ENCODE results near the gene GALNT10.

The GALNT10 gene

GRCh38 chr5:154342963-154343362 is 152.4 kb downstream of the GALNT10 start:
- DNase-seq, result no peak

GRCh38 chr5:154344461-154344860 is 153.9 kb downstream of the GALNT10 start:
- H3K27ac ChIP-seq (ENCODE audit: insufficient read depth, low read length, poor library complexity, severe bottlenecking), result no peak overlapping the region

More at GRCh38 chr5:154342963-154343362, 152.4 kb downstream of the GALNT10 start:
- H3K4me1 ChIP-seq (ENCODE audit: control insufficient read depth, insufficient read depth, low read length, poor library complexity, severe bottlenecking), result no peaks in the 10 kb centered on the region
- no peaks in the 10 kb centered on the region for H3K36me3 ChIP-seq (ENCODE audit: control insufficient read depth, insufficient read depth, low read length)
- no peak overlapping the region for H3K4me3 ChIP-seq (ENCODE audit: insufficient read depth, low read depth, low read length, poor library complexity, severe bottlenecking)
- no peaks in the 10 kb centered on the region for H3K27me3 ChIP-seq (replicated peaks; ENCODE audit: control insufficient read depth, insufficient read depth, low read length, poor library complexity, severe bottlenecking)
- no peak overlapping the region for H3K27ac ChIP-seq (ENCODE audit: insufficient read depth, low read length, poor library complexity, severe bottlenecking)
- no peaks in the 10 kb centered on the region for H3K9me3 ChIP-seq (ENCODE audit: control insufficient read depth, low read length)

DNA sequence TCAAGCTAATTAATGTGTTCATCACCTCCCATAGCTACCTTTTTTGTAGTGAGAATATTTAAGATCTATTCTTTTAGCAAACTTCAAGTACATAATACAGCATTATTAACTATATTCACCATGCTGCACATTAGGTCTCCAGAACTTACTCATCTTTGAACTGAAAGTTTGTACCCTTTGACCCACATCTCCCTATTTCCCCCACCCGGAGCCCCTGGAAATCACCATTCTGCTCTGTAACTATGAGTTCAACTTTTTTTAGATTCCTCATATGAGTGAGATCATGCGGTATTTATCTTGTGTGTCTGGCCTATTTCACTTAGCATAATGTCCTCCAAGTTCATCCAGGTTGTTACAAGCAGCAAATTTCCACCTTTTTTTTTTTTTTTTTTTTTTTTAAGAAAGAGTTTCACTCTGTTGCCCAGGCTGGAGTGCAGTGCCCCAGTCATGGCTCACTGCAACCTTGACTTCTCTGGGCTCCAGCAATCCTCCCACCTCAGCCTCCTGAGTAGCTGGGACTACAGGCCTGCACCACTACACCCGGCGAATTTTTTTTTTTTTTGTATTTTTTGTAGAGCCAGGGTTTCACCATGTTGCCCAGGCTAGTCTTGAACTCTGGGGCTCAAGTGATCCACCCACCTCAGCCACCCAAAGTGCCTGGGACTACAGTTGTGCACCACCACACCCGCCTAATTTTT is 154.9 kb downstream of the GALNT10 start:
- DNase-seq, result no peak
- Histone ChIP-seq H3K9me3 (ENCODE audit: control insufficient read depth, low read length) (no peaks in the 10 kb centered on the region), H3K27me3 (replicated peaks; ENCODE audit: control insufficient read depth, insufficient read depth, low read length, poor library complexity, severe bottlenecking) (no peaks in the 10 kb centered on the region), H3K36me3 (ENCODE audit: control insufficient read depth, insufficient read depth, low read length) (peaks cover under 1% of the 10 kb centered on the region), H3K4me1 (ENCODE audit: control insufficient read depth, insufficient read depth, low read length, poor library complexity, severe bottlenecking) (no peaks in the 10 kb centered on the region), H3K27ac (ENCODE audit: insufficient read depth, low read length, poor library complexity, severe bottlenecking) (no peak overlapping the region), H3K4me3 (ENCODE audit: insufficient read depth, low read depth, low read length, poor library complexity, severe bottlenecking) (no peak overlapping the region)

More at GRCh38 chr5:154344461-154344860, 153.9 kb downstream of the GALNT10 start:
- no peaks in the 10 kb centered on the region for H3K36me3 ChIP-seq (ENCODE audit: control insufficient read depth, insufficient read depth, low read length)
- no peak overlapping the region for H3K4me3 ChIP-seq (ENCODE audit: insufficient read depth, low read depth, low read length, poor library complexity, severe bottlenecking)
- H3K27me3 ChIP-seq (replicated peaks; ENCODE audit: control insufficient read depth, insufficient read depth, low read length, poor library complexity, severe bottlenecking), result no peaks in the 10 kb centered on the region
- H3K4me1 ChIP-seq (ENCODE audit: control insufficient read depth, insufficient read depth, low read length, poor library complexity, severe bottlenecking), result no peaks in the 10 kb centered on the region
- no peaks in the 10 kb centered on the region for H3K9me3 ChIP-seq (ENCODE audit: control insufficient read depth, low read length)
- DNase-seq, result no peak

- no peak overlapping the region for H3K4me3 ChIP-seq (ENCODE audit: insufficient read depth, low read depth, low read length, poor library complexity, severe bottlenecking)
- no peak for DNase-seq
Measured at GRCh38 chr5:154346427-154346826, 155.9 kb downstream of the GALNT10 start.

GRCh38 chr5:154349626-154350264 is 159.2 kb downstream of the GALNT10 start:
- H3K4me1 ChIP-seq (ENCODE audit: control insufficient read depth, insufficient read depth, low read length, poor library complexity, severe bottlenecking), result no peaks in the 10 kb centered on the region
- H3K27me3 ChIP-seq (replicated peaks; ENCODE audit: control insufficient read depth, insufficient read depth, low read length, poor library complexity, severe bottlenecking), result no peaks in the 10 kb centered on the region
- DNase-seq, result no peak

More at GRCh38 chr5:154346427-154346826, 155.9 kb downstream of the GALNT10 start:
- Histone ChIP-seq H3K9me3 (ENCODE audit: control insufficient read depth, low read length) (no peaks in the 10 kb centered on the region), H3K27me3 (replicated peaks; ENCODE audit: control insufficient read depth, insufficient read depth, low read length, poor library complexity, severe bottlenecking) (no peaks in the 10 kb centered on the region), H3K36me3 (ENCODE audit: control insufficient read depth, insufficient read depth, low read length) (peaks cover 5% of the 10 kb centered on the region), H3K4me1 (ENCODE audit: control insufficient read depth, insufficient read depth, low read length, poor library complexity, severe bottlenecking) (no peaks in the 10 kb centered on the region), H3K27ac (ENCODE audit: insufficient read depth, low read length, poor library complexity, severe bottlenecking) (no peak overlapping the region)

GRCh38 chr5:154351141-154351540 is 160.6 kb downstream of the GALNT10 start:
- Histone ChIP-seq H3K27me3 (replicated peaks; ENCODE audit: control insufficient read depth, insufficient read depth, low read length, poor library complexity, severe bottlenecking) (no peaks in the 10 kb centered on the region), H3K9me3 (ENCODE audit: control insufficient read depth, low read length) (no peaks in the 10 kb centered on the region)

More at GRCh38 chr5:154349626-154350264, 159.2 kb downstream of the GALNT10 start:
- Histone ChIP-seq H3K36me3 (ENCODE audit: control insufficient read depth, insufficient read depth, low read length) (peaks cover 5% of the 10 kb centered on the region), H3K9me3 (ENCODE audit: control insufficient read depth, low read length) (no peaks in the 10 kb centered on the region), H3K27ac (ENCODE audit: insufficient read depth, low read length, poor library complexity, severe bottlenecking) (no peak overlapping the region), H3K4me3 (ENCODE audit: insufficient read depth, low read depth, low read length, poor library complexity, severe bottlenecking) (no peak overlapping the region)

DNA sequence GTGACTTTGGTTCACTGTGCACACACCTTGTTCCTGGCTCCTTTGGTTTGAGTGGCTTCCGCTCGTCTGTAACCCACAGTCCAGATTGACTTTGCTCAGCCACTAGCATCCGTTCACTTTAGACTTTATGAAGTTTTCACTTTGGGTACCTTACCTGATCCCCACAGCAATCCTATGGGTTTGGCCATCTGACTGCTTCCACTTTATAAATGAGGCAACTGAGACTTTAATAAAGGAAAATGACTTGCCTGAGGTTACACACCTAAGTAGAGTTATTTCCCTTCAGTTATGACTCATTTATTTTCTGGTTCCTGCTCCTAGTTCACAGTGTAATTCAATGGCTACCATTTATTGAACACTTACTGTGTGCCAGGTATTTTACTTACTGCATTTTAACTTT is 161.0 kb downstream of the GALNT10 start:
- H3K27ac ChIP-seq (ENCODE audit: insufficient read depth, low read length, poor library complexity, severe bottlenecking), result no peak overlapping the region
- H3K9me3 ChIP-seq (ENCODE audit: control insufficient read depth, low read length), result no peaks in the 10 kb centered on the region
- H3K27me3 ChIP-seq (replicated peaks; ENCODE audit: control insufficient read depth, insufficient read depth, low read length, poor library complexity, severe bottlenecking), result no peaks in the 10 kb centered on the region
- peaks cover 5% of the 10 kb centered on the region for H3K36me3 ChIP-seq (ENCODE audit: control insufficient read depth, insufficient read depth, low read length)
- H3K4me3 ChIP-seq (ENCODE audit: insufficient read depth, low read depth, low read length, poor library complexity, severe bottlenecking), result no peak overlapping the region
- no peaks in the 10 kb centered on the region for H3K4me1 ChIP-seq (ENCODE audit: control insufficient read depth, insufficient read depth, low read length, poor library complexity, severe bottlenecking)
- DNase-seq, result no peak

More at GRCh38 chr5:154351141-154351540, 160.6 kb downstream of the GALNT10 start:
- DNase-seq, result no peak
- no peak overlapping the region for H3K27ac ChIP-seq (ENCODE audit: insufficient read depth, low read length, poor library complexity, severe bottlenecking)
- no peaks in the 10 kb centered on the region for H3K4me1 ChIP-seq (ENCODE audit: control insufficient read depth, insufficient read depth, low read length, poor library complexity, severe bottlenecking)
- H3K4me3 ChIP-seq (ENCODE audit: insufficient read depth, low read depth, low read length, poor library complexity, severe bottlenecking), result no peak overlapping the region
- H3K36me3 ChIP-seq (ENCODE audit: control insufficient read depth, insufficient read depth, low read length), result peaks cover 5% of the 10 kb centered on the region

DNA sequence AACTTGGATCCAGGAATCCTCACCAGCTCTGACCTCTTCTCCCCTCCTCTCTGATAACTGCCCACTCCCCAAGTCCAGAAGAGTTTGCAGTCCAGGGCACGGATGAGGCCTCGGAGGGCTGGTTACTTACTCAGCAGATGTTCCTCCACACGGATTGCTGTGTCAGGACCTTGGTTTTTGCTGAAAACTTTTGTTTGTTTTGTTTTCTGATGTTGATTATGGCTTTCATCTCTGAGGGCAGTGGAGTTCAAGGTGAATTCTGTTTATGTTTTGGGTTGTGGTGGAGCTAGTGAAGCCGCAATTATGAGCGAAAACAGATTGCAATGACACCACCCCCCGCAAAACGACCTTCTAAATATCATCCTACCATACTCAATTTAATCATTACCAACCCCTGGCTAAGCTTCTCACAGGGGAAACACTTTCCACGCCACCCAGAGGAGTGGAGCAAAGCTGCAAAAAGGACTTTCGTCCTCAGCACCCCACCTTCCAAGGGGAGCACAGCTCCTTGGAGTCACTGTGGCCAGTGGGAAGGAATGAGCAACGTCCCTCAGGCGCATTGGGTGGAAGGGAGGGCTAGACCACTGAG is 162.5 kb downstream of the GALNT10 start:
- no peaks in the 10 kb centered on the region for H3K27me3 ChIP-seq (replicated peaks; ENCODE audit: control insufficient read depth, insufficient read depth, low read length, poor library complexity, severe bottlenecking)
- no peaks in the 10 kb centered on the region for H3K9me3 ChIP-seq (ENCODE audit: control insufficient read depth, low read length)
- H3K4me1 ChIP-seq (ENCODE audit: control insufficient read depth, insufficient read depth, low read length, poor library complexity, severe bottlenecking), result no peaks in the 10 kb centered on the region
- peaks cover 5% of the 10 kb centered on the region for H3K36me3 ChIP-seq (ENCODE audit: control insufficient read depth, insufficient read depth, low read length)
- H3K4me3 ChIP-seq (ENCODE audit: insufficient read depth, low read depth, low read length, poor library complexity, severe bottlenecking), result no peak overlapping the region
- no peak overlapping the region for H3K27ac ChIP-seq (ENCODE audit: insufficient read depth, low read length, poor library complexity, severe bottlenecking)
- no peak for DNase-seq

DNA sequence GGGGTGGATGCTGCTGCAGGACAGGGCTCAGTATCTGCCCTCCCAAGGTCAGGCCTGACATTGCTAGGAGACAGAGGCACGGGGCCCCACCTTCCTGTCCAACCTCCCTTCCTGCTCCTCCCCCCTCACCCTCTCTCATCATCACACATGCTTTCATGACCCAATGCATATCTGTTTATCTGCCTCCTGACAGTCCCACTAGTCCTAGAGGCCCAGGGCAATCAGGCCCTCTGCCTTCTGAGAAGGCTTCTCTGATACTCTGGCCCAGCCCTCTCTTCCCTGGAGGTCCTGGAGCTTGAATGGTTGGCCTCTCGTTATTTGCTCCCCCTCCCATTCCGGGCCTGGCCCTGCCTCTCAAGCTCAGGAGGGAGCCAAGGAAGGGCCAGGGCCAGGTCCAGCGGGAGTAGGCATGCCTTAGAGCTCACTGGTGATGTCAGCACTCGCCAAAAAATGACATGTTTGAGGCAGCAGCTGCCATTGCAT is 164.6 kb downstream of the GALNT10 start:
- Histone ChIP-seq H3K4me3 (ENCODE audit: insufficient read depth, low read depth, low read length, poor library complexity, severe bottlenecking) (no peak overlapping the region), H3K4me1 (ENCODE audit: control insufficient read depth, insufficient read depth, low read length, poor library complexity, severe bottlenecking) (no peaks in the 10 kb centered on the region), H3K27ac (ENCODE audit: insufficient read depth, low read length, poor library complexity, severe bottlenecking) (no peak overlapping the region), H3K27me3 (replicated peaks; ENCODE audit: control insufficient read depth, insufficient read depth, low read length, poor library complexity, severe bottlenecking) (no peaks in the 10 kb centered on the region), H3K9me3 (ENCODE audit: control insufficient read depth, low read length) (no peaks in the 10 kb centered on the region), H3K36me3 (ENCODE audit: control insufficient read depth, insufficient read depth, low read length) (peaks cover 5% of the 10 kb centered on the region)
- DNase-seq, result no peak

Measured in effector memory CD4-positive, alpha-beta T cell (primary cell).